GM18507 (cell line): ENCODE data around the gene KRT76.
A peak's percentile ranks its signal among the peaks of the same experiment; 100 is the strongest.

Experiments used
- DNase-seq: peaks from one replicate; pipeline ENCODE4 v3.0.0; 2011; ENCODE audit warnings: low read depth; ENCODE audit not compliant: insufficient read length; ENCODE audit errors: extremely low spot score
- FAIRE-seq: peaks from 2 replicates; lab custom pipeline; 2011; peaks lifted over from hg19 to GRCh38; lab: Jason Lieb, UNC

The KRT76 gene

DNA sequence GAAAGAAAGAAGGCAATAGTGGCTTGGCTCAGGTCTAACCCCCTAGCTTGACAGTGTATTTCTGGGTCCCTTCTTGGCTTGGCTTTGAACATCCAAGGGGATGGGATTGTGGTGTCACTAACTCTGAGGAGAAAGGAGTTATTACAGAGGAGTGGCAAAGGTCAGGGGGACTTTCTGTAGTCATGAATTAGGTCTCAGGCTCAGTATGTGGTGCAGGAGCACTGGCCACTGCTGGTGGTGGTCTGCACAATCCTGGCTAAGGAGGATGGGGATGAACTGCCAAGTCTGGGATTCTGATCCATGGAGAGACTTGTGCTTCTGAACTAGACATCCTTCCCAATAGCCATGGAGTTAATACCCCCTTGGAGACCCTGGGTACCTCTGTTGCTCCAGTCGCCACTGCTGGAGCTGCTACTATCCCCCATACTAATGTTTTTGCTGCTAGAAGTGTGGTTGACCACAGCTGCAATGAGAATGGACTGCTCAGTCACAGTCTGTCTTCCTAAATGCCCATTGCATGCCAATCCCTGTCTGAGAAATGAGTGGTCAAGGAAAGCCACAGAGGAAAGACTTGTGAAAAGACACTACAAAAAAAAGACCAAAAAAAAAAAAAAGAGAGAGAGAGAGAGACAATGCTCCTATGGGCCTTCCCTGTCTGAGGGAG, 32.5 kb downstream of the KRT76 start:
- DNase-seq (no peak), FAIRE-seq (no peak)

DNA sequence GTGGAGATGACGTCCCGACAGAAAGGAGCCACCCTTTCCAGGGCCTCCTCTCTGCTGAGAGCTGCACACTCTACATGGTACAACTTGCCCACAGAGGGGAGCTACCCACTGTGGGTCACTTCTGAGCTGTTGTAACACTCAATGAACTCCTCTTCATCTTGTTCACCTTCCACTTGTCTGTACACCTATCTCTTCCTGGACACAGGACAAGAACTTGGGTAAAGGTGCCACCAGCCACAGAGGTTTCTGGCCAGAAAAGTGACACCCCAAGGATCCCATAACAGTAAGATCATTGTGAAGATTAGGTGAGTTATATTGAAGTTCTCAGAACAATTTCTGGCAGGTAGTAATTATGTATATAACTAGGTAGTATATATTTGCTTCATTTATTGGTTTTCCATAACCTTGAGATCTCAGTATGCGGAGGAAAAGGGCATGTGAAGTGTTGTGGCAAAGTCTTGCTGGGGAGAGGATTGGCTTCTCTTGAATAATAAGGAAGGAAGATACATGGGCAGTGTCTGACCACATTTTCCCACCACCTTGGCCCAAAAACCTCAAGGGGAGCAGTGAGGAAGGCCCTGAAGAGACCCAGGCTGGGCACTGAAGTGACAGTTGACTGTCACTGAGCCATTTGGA, 34.2 kb downstream of the KRT76 start:
- FAIRE-seq (no peak), DNase-seq (no peak)

DNA sequence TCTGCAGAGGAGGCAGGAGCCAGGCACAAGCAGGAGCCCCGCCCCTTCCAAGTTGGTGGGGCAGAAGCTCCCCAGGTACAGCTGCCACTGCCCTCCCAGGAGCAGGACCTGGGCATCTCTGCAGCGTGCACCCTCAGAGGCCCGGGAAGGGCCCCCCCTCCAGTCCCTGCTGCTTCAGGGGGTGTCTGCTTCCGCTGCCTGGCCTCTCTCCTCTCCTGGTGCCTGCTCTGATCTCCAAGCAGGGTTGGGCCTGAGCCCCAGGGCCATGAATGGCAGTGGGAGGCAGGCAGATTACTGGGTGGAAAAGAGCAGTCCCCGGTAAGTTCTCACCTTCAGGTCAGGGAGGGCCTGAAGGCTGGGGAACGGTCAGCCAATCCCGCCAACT, 35.0 kb downstream of the KRT76 start:
- DNase-seq (no peak), FAIRE-seq (no peak)

DNA sequence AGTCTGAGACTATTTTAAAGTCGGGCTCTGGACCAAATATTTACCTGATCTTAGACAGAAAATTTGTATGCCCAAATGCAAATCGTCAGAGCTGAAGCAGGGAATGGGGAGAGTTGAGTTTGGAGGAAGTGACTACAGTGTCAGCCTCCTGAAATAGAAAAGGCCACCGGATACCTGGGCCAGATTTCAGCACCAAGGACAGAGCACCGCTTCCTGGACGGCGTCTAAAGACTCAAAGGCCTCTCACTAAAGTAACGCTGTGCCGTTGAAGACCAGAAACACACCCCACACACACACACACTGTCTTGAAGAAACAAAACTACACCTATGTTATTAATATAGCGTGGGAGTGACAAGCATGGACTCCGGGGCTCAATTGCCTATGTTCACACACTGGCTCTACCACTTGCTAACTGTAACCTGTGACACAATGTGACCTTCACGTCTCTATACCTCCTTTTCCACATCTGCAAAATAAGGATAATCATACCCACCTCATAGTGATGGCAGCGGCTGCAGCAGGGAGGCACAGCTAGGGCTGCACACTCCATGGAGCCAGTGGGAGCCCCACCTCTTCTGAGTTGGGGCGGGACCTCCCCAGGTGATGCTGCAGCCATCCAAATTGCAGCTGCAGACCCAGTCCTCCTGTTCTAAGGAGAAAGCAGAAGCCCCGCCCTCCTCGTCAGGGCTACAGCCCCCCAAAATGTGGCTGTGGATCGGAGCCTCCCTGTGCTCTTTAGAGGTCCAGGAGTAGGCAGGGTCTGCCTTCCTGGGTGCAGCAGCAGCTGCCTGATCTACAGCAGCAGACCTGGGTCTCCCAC, 35.6 kb downstream of the KRT76 start:
- DNase-seq (peak; percentile 8), FAIRE-seq (peak; percentile 49)

DNA sequence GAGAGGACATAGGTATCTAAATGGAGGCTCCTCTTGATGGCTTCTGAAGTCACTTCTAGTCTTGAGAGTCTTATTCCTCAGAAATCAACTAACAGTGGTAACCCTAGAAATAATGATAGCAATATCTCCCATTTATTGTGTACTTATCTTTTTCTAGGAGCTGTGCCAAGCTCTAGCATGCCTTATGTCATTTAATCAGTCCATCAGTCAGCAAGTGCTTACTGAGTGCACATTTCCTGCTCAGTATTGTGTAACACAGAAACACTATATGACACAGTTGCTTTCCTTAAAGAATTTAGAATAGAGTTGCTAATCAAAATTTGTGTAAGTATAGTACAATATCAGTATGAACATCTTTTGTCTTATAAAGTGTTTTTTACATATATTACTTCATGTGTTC, 36.6 kb downstream of the KRT76 start:
- FAIRE-seq: no peak
- DNase-seq: no peak

DNA sequence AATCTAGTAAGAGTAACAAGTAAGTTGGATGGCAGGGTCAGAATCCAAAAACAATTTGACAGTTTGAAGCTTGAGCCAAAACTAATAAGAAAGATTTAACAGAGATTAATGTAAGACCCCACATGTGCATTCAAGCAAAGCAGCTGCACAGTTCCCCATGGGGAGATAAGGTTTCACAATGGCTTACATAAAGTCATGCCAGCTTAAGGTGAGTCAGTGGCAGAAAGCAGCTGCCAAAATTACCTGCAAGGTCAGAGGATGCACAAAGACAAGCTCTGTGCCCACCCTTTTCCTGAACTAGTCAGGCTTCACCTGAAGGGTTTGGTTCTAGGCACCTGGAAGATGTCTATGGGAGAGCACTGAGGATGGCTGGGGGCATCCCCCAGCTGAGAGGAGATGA, 37.2 kb downstream of the KRT76 start:
- FAIRE-seq (no peak), DNase-seq (no peak)

DNA sequence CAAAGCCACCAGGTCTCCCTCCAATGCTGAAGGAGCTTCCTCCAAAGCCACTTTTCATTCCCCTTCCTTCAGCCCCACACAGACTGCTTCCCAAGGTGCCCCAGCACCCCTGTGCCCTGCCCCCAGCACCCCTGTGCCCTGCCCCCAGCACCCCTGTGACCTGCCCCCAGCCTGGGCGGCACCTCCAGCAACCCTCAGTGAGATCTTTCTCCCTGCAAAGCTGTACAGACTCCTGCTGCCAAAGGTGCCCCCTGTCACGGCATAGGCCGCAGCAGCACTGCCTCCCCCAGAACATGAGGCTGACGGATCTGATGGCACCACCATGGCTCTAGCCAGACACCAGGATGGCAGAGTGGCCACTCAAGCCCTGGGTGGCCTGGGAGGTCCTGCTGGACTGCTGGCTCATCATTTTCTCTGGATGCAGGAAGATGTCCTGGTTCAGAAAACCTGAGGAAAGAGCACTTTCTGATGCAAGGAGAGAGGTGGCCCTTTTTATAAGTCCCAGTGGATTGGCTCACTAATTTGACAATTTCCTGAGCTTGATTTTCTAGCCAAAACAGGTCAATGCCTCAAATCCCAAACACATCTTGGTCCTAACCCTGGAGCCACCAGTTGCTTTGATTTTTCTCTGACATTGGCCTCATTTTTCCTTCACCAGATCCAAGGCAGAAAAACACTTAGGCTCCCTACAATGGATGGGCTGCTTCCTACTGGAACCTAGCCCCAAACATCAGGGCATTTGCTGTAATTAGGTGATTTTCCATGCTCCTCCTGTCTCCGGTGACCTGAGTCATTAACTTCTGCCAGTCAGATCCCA, 41.1 kb downstream of the KRT76 start:
- DNase-seq (no peak), FAIRE-seq (no peak)

DNA sequence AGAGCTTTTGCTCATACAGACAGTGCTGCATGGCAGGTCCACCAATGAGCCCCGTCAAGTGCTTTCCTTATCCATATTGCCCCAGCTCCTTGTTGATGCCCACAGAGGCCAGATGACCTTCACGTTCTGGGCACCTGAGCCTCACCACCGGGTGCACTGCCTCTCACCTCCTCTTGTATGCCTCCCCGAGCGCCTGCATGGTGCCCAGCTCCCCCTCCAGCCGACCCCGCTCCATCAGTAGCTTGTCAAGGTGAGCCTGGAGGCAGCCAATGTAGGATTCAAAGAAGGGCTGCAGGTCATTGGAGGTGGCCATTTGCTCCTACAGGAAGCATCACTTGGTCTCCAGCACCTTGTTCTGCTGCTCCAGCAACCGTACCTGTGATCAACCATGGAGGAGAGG, 42.0 kb downstream of the KRT76 start:
- no peak for FAIRE-seq

DNA sequence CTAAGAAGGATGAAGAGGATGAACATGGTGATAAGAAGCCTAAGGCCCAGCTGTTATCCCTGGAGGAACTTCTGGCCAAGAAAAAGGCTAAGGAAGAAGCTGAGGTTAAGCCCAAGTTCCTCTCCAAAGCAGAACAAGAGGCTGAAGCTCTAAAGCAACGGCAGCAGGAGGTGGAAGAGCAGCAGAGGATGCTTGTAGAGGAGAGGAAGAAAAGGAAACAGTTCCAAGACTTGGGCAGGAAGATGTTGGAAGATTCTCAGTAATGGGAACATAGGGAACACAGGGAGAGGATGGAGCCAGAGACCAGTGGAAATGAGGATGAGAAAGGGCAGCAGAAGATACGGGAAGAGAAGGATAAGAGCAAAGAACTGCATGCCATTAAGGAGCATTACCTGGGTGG, 46.4 kb downstream of the KRT76 start:
- DNase-seq (no peak), FAIRE-seq (no peak)

More for the DNA sequence above, 42.0 kb downstream of the KRT76 start:
- DNase-seq: no peak

DNA sequence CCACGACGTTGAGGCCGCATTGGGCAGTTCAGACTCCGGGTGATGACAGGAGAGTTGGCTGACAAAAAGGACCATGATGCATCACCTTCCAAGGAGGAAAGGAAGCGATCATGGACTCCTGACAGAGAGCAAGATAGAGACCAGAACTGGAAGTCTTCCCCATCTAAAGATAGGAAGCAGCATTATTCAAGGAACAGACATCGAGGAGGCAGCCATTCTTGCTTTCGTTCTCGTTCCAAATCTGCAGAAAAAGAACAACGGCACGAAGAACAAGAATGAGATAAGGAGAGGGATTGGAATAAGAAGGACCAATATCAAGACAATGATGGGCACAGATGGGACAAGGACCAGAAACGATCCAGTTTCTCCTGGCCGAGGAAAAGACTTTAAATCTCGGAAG, 46.8 kb downstream of the KRT76 start:
- DNase-seq (no peak), FAIRE-seq (no peak)

DNA sequence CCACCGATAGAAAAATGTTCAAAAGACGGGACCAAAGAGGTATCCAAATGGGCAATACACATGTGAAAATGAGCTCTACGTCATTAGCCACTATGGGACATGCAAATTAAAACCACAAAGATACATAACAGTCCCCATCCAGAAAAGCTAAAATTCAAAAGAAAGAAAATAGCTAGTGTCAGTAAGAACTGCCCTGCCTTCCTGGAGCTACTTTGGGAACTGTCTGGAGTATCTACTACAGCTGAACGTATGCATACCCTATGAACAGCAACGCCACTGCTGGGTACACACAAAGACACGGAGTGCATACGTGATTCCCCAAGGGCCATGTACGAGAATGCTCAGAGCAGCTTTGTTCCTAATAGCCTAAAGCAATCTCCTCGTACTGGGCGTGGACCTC, 48.0 kb downstream of the KRT76 start:
- FAIRE-seq (no peak), DNase-seq (no peak)

DNA sequence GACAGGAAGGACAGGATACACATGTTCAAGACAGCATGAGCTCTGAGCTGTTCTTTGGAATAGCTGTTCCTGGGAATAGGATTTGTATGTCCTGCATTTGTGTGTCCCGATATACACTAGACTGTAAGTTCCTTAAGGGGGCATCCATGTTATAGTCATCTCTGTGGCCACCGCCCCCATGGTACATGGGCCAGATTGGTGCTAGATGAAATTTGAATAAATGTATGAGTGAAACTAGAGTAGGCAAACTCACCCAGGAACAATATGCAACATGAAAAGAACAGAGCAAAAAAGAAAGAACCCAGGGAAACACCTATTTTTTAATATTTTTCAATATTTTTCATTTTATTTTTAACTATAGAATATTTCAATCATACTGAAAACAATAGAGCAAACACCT, 48.8 kb downstream of the KRT76 start:
- FAIRE-seq (no peak), DNase-seq (no peak)

DNA sequence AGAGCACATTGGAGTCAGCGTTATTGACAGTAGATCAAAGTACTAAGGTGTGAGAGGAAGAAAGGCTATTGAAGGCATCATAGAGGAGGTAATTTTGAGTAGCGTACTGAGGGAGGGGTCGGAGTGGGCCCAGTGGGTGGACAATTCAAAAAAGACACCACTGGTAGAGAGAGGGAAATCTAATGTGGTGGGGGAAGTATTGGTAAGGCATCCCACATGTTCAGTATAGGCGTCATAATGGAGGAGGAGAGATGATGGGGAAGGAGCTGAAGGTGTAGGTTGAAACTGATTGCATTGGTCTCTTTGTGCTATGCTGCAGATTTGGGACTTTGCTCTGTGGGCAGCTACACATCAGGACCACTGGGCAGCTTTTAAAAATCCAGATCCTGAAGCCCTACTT, 50.1 kb downstream of the KRT76 start:
- FAIRE-seq: no peak
- DNase-seq: no peak

DNA sequence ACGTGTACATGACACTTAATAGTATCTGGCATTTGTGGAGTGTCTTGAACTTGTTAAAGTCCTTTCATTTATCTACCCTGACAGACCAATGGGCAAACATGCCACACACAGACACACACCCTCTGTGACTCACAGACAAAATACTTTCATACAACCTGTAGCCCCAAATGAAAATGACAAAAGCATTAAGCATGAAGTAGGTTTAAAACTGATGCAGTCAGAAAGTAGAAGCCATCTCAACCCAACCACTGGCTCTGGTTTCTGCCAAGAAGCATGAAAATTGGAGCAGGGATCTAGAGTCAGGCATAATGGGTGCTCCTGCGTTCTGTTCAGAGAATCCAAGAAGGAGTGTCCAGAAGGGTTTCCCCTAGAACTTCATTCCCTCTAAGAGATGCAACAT, 50.7 kb downstream of the KRT76 start:
- FAIRE-seq (no peak), DNase-seq (no peak)

DNA sequence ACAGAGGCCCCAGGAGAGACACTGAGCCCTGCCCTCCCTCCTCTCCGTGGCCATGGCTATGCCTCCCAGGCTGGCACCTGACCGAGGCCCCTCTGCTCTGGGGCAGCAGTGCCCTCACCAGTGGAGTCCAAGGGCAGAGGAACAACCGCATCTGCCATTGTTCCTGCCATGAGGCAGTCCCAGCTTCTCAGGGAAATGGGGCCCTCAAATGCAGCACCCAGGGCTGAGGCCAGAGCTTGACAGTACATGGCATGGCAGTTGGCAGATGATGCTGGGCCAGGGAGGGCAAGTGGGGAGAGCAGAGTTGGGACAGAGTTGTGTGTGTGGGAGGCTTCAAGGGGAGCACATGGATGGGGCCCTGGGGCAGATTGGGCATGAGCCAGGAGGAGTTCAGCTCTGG, 52.8 kb downstream of the KRT76 start:
- no peak for DNase-seq
- FAIRE-seq: no peak

DNA sequence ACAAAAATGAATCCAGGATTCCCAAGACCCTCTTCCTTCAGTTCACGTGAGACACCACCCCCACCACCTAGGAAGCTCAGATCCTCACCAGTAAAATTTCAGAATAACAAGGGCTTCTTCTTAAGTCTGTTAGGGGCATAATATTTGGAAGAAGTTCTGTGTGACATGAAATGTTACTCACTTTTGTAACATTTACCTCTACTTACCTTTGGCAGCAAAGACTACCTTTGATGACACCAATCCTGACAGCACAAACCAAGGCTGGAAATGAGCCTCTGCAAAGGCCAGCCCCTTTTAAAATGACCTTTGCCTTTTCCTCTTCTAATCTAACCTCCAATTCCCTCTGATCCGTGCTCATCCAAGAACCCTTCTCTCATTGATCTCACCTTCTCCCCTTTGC, 54.5 kb downstream of the KRT76 start:
- no peak for DNase-seq
- FAIRE-seq: no peak

DNA sequence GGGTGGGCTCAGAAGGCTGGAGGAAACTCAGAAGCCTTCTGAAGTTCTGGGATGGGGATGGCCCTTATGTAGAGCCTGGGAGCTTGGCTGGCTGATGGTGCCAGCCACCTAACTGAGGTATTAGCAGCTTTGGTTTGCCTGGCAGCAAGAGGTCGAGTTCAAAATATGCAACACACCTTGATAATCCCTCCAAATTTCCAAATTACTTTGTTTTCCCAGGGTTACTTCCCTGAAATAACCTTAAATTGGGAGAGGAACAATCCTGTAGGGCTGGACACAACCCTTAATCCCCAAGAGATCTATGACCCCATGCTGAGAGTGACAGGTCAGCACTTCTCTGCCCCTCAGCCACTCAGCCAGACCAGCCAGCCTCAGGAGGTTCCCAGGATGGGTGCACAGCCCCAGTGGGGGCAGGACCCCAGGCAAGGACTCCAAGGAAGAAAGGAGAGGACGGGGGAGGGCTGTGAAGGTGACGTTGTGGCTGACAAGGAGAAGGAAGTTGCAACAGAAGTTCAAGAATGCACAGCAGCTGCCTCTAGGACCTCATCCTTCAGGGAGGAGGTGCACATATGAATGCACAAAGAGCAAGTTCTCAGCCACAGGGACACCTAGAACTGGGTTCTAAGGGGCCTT, 55.2 kb downstream of the KRT76 start:
- no peak for FAIRE-seq
- DNase-seq: no peak

DNA sequence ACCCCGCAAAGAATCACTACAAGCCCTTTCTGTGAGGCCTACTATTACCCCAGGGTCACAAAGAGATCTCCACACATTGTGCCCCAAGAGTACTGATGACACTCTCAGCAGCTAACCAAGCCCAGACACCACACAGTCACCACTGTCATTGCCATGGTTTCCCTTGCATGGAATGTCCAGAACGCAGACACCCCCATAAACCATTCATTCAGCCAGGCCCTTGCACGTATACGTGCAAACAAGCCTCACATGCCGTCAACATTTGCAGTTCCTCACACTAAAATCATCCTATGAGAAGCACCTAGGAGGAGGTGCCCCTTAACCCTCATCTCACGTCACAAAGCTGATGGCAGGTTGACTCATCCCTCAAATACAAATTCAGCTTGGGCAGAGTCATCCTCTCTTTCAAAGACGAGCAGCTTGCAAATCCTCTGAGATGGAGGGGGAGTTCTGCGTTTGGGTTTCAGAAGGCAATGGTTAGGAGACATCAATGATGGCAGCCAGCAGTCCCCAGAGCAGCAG, 56.7 kb downstream of the KRT76 start:
- DNase-seq (no peak), FAIRE-seq (no peak)
